Measurements from ENCODE around the gene TMA7B. TPM values are rescaled to one million over a fixed set of nuclear protein-coding genes. Genes with fewer than 3 reads are reported as not detected.

TMA7B gene
- total and polyA plus RNA-seq, 2 donors (not counting 3 experiments of a cell fraction or from before 2014, with no cell fraction given), result not detected

DNA sequence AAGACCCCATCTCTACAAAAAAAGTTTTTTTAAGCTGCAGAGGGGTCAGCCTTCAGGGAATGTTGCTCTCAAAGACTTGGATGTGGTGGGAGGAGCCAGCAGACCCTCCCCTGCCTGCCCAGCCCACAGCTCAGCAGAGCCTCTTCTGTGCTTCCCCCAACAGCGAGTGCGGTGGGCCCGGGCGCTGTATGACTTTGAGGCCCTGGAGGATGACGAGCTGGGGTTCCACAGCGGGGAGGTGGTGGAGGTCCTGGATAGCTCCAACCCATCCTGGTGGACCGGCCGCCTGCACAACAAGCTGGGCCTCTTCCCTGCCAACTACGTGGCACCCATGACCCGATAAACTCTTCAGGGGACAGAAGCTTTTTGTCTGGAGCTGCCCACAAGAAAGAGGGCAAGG, 10.5 kb downstream of the TMA7B start:
- Histone ChIP-seq H3K9me1 (replicated peaks; ENCODE audit: control insufficient read depth, extremely low read depth, insufficient read depth, low read length) (no peaks in the 10 kb centered on the region), H3K27ac (ENCODE audit: insufficient read depth, low read depth, low read length) (no peak overlapping the region), H3K79me2 (ENCODE audit: control insufficient read depth, insufficient read depth, low read length) (no peaks in the 10 kb centered on the region), H3K9ac (replicated peaks; ENCODE audit: extremely low read depth, insufficient read depth, low read length) (no peak overlapping the region), H3K4me3 (replicated peaks in 1 of 3; ENCODE audit: insufficient read depth in 1 of 3, low read depth in 1 of 3, low read length in 3 of 3) (no peak overlapping the region), H2AFZ (ENCODE audit: low read depth, low read length) (no peak overlapping the region), H3K4me1 (ENCODE audit: control insufficient read depth, extremely low read depth, insufficient read depth, low read length) (no peaks in the 10 kb centered on the region), H3K9me3 (replicated peaks; ENCODE audit: control insufficient read depth, insufficient read depth, low read length) (no peaks in the 10 kb centered on the region), H3K4me2 (ENCODE audit: insufficient read depth, low read length) (no peak overlapping the region), H4K20me1 (replicated peaks; ENCODE audit: control insufficient read depth, extremely low read depth, insufficient read depth, low read length) (no peaks in the 10 kb centered on the region), H3K36me3 (ENCODE audit: control insufficient read depth in 2 of 2, extremely low read depth in 1 of 2, insufficient read depth in 2 of 2, low read length in 2 of 2) (no peaks in the 10 kb centered on the region), H3K27me3 (ENCODE audit: control insufficient read depth in 2 of 2, insufficient read depth in 2 of 2, low read length in 2 of 2) (peaks cover 5 to 22% of the 10 kb centered on the region in 2 experiments)
- intact Hi-C loops (cut with micrococcal nuclease), result no loop called here
- DNase-seq (ENCODE audit: low read depth, low spot score) (no peak), FAIRE-seq (no peak)
- TF ChIP-seq JUN (IDR thresholded peaks at IDR 0.05; ENCODE audit: borderline replicate concordance, insufficient read depth, insufficient read length, low read depth) (no peak), GATA2 (IDR thresholded peaks at IDR 0.05; ENCODE audit: insufficient read depth, insufficient read length, low read depth, low read length) (no peak), FOS (IDR thresholded peaks at IDR 0.05; ENCODE audit: borderline replicate concordance, insufficient read depth, low read length) (no peak), POLR2AphosphoS5 (IDR thresholded peaks at IDR 0.05; ENCODE audit: insufficient read depth, low read depth, low read length) (no peak), CTCF (IDR thresholded peaks at IDR 0.05; ENCODE audit: extremely low read depth in 1 of 2, insufficient read depth in 1 of 2, low read depth in 1 of 2, low read length in 2 of 2) (no peak), MAX (IDR thresholded peaks at IDR 0.05; ENCODE audit: insufficient read depth, insufficient read length) (no peak), EZH2 (IDR thresholded peaks at IDR 0.05; ENCODE audit: borderline replicate concordance, low read depth, low read length, severe bottlenecking) (no peak), POLR2A (IDR thresholded peaks at IDR 0.05; ENCODE audit: low read depth, low read length) (no peak), MYC (IDR thresholded peaks at IDR 0.05; ENCODE audit: low read depth, low read length) (no peak)
- no TSS peak for BruUV-seq (replicated peaks)
- dilution Hi-C loops (cut with MboI; ENCODE audit: extremely low pct_ligation_motif_present, low sequenced_read_pairs), result no loop called here
- POLR2A ChIA-PET, result no interaction called here
- CTCF ChIA-PET, result interaction anchor here (1.3 kb wide), 1 partner anchor 54 kb away, joined by 5 read pairs; no protein-coding TSS in a partner anchor

Measured in endothelial cell of umbilical vein (primary cell).